ENCODE measurements around the gene MBD2. TPM values are rescaled to one million over a fixed set of nuclear protein-coding genes. Genes with fewer than 3 reads are reported as not detected.

The MBD2 gene
- total and polyA plus RNA-seq, 2 of the 8 experiments (the other 6 are each of a cell fraction or from before 2014, with no cell fraction given): 36.2 to 52.7 TPM

- TF ChIP-seq TBP (IDR thresholded peaks at IDR 0.05; ENCODE audit: low read depth, low read length) (no peak), BRCA1 (IDR thresholded peaks at IDR 0.05; ENCODE audit: low read depth, low read length) (no peak), TAF7 (optimal IDR thresholded peaks at IDR 0.05; ENCODE audit: borderline replicate concordance, low read depth, low read length) (no peak), JUND (IDR thresholded peaks at IDR 0.05; ENCODE audit: low read length) (no peak), PHF8 (conservative IDR thresholded peaks at IDR 0.05; ENCODE audit: low read depth, low read length) (no peak), CREB1 (IDR thresholded peaks at IDR 0.05) (no peak)
These were observed 17.0 kb upstream of the MBD2 start (continued) for GRCh38 chr18:54241483-54241882.

Measured in H1 (cell line).